ENCODE results near the gene PPM1L.

PPM1L gene

DNA sequence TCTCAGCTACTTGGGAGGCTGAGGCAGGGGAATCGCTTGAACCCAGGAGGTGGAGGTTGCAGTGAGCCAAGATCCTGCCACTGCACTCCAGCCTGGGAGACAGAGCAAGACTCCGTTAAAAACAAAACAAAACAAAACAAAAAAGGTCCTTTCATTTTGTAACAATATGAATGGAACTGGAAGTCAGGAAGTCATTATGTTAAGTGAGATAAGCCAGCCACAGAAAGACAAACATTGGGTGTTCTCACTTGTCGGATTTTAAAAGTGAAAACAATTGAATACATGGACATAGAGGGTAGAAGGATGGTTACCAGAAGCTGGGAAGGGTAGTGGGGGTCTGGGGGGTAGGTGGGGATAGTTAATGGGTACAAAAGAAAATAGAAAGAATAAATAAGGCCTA, 361.6 kb downstream of the PPM1L start:
- no peak for ATAC-seq
- TF ChIP-seq ZFP30 (CRISPR knock-in tag; IDR thresholded peaks at IDR 0.05) (no peak), CSDC2 (CRISPR knock-in tag; IDR thresholded peaks at IDR 0.05) (no peak), ZFP3 (CRISPR knock-in tag; IDR thresholded peaks at IDR 0.05) (no peak), ZNF8 (CRISPR knock-in tag; IDR thresholded peaks at IDR 0.05) (no peak), BACH2 (CRISPR knock-in tag; IDR thresholded peaks at IDR 0.05; ENCODE audit: borderline replicate concordance) (no peak), TOX (CRISPR knock-in tag; IDR thresholded peaks at IDR 0.05; ENCODE audit: borderline replicate concordance) (no peak), SNAI2 (CRISPR knock-in tag; IDR thresholded peaks at IDR 0.05) (no peak), ZNF565 (CRISPR knock-in tag; conservative IDR thresholded peaks at IDR 0.05; ENCODE audit: low read depth) (no peak), ESRRG (CRISPR knock-in tag; IDR thresholded peaks at IDR 0.05) (no peak), ZC3H10 (CRISPR knock-in tag; IDR thresholded peaks at IDR 0.05) (no peak), OSR1 (CRISPR knock-in tag; IDR thresholded peaks at IDR 0.05) (no peak), TCF4 (CRISPR knock-in tag; IDR thresholded peaks at IDR 0.05; ENCODE audit: borderline replicate concordance) (no peak), ARNTL (CRISPR knock-in tag; IDR thresholded peaks at IDR 0.05; ENCODE audit: borderline replicate concordance, low read depth) (no peak), RARB (CRISPR knock-in tag; IDR thresholded peaks at IDR 0.05) (no peak), ZNF70 (CRISPR knock-in tag; IDR thresholded peaks at IDR 0.05) (no peak)
- TF ChIP-seq, protein P1, sequence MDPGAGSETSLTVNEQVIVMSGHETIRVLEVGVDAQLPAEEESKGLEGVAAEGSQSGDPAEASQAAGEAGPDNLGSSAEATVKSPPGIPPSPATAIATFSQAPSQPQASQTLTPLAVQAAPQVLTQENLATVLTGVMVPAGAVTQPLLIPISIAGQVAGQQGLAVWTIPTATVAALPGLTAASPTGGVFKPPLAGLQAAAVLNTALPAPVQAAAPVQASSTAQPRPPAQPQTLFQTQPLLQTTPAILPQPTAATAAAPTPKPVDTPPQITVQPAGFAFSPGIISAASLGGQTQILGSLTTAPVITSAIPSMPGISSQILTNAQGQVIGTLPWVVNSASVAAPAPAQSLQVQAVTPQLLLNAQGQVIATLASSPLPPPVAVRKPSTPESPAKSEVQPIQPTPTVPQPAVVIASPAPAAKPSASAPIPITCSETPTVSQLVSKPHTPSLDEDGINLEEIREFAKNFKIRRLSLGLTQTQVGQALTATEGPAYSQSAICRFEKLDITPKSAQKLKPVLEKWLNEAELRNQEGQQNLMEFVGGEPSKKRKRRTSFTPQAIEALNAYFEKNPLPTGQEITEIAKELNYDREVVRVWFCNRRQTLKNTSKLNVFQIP (CRISPR knock-in tag; IDR thresholded peaks at IDR 0.05; ENCODE audit: borderline replicate concordance, low read depth) = no peak
- TF ChIP-seq, protein P2, sequence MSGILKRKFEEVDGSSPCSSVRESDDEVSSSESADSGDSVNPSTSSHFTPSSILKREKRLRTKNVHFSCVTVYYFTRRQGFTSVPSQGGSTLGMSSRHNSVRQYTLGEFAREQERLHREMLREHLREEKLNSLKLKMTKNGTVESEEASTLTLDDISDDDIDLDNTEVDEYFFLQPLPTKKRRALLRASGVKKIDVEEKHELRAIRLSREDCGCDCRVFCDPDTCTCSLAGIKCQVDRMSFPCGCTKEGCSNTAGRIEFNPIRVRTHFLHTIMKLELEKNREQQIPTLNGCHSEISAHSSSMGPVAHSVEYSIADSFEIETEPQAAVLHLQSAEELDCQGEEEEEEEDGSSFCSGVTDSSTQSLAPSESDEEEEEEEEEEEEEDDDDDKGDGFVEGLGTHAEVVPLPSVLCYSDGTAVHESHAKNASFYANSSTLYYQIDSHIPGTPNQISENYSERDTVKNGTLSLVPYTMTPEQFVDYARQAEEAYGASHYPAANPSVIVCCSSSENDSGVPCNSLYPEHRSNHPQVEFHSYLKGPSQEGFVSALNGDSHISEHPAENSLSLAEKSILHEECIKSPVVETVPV (CRISPR knock-in tag; IDR thresholded peaks at IDR 0.05) = no peak
- TF ChIP-seq, protein P3, sequence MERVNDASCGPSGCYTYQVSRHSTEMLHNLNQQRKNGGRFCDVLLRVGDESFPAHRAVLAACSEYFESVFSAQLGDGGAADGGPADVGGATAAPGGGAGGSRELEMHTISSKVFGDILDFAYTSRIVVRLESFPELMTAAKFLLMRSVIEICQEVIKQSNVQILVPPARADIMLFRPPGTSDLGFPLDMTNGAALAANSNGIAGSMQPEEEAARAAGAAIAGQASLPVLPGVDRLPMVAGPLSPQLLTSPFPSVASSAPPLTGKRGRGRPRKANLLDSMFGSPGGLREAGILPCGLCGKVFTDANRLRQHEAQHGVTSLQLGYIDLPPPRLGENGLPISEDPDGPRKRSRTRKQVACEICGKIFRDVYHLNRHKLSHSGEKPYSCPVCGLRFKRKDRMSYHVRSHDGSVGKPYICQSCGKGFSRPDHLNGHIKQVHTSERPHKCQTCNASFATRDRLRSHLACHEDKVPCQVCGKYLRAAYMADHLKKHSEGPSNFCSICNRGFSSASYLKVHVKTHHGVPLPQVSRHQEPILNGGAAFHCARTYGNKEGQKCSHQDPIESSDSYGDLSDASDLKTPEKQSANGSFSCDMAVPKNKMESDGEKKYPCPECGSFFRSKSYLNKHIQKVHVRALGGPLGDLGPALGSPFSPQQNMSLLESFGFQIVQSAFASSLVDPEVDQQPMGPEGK (CRISPR knock-in tag; IDR thresholded peaks at IDR 0.05; ENCODE audit: borderline replicate concordance) = no peak

DNA sequence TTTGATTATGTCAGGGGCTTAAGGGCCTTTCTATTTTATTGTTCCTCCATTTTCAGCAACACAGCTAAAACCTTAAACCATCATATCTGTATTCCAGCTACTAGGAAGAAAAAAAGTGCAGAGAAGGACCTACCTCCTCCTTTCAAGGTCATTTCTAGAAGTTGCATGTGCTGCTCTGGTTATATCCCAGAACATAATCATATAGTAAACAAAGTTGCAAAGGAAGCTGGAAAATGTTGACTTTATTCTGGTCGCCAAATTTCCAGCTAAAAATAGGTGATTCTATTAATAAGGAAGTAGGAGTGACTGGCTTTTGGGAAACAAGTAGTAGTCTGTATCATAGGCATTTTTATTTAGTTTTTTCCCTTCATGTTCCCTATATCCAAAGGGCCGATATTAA, 370.5 kb downstream of the PPM1L start:
- TF ChIP-seq PPARA (CRISPR knock-in tag; IDR thresholded peaks at IDR 0.05; ENCODE audit: borderline replicate concordance) (no peak), CSDC2 (CRISPR knock-in tag; IDR thresholded peaks at IDR 0.05) (no peak), GLIS3 (CRISPR knock-in tag; IDR thresholded peaks at IDR 0.05) (no peak), RARB (CRISPR knock-in tag; IDR thresholded peaks at IDR 0.05) (no peak), ZC3H10 (CRISPR knock-in tag; IDR thresholded peaks at IDR 0.05) (no peak), TCF4 (CRISPR knock-in tag; IDR thresholded peaks at IDR 0.05; ENCODE audit: borderline replicate concordance) (no peak), ZNF70 (CRISPR knock-in tag; IDR thresholded peaks at IDR 0.05) (no peak), ZNF565 (CRISPR knock-in tag; conservative IDR thresholded peaks at IDR 0.05; ENCODE audit: low read depth) (no peak), BACH2 (CRISPR knock-in tag; IDR thresholded peaks at IDR 0.05; ENCODE audit: borderline replicate concordance) (no peak), TOX (CRISPR knock-in tag; IDR thresholded peaks at IDR 0.05; ENCODE audit: borderline replicate concordance) (no peak), ZFP30 (CRISPR knock-in tag; IDR thresholded peaks at IDR 0.05) (no peak)
- TF ChIP-seq, protein P3 (CRISPR knock-in tag; IDR thresholded peaks at IDR 0.05; ENCODE audit: borderline replicate concordance) = no peak
- TF ChIP-seq, protein P1 (CRISPR knock-in tag; IDR thresholded peaks at IDR 0.05; ENCODE audit: borderline replicate concordance, low read depth) = no peak
- TF ChIP-seq, protein P2 (CRISPR knock-in tag; IDR thresholded peaks at IDR 0.05) = no peak
- TF ChIP-seq, protein P4, sequence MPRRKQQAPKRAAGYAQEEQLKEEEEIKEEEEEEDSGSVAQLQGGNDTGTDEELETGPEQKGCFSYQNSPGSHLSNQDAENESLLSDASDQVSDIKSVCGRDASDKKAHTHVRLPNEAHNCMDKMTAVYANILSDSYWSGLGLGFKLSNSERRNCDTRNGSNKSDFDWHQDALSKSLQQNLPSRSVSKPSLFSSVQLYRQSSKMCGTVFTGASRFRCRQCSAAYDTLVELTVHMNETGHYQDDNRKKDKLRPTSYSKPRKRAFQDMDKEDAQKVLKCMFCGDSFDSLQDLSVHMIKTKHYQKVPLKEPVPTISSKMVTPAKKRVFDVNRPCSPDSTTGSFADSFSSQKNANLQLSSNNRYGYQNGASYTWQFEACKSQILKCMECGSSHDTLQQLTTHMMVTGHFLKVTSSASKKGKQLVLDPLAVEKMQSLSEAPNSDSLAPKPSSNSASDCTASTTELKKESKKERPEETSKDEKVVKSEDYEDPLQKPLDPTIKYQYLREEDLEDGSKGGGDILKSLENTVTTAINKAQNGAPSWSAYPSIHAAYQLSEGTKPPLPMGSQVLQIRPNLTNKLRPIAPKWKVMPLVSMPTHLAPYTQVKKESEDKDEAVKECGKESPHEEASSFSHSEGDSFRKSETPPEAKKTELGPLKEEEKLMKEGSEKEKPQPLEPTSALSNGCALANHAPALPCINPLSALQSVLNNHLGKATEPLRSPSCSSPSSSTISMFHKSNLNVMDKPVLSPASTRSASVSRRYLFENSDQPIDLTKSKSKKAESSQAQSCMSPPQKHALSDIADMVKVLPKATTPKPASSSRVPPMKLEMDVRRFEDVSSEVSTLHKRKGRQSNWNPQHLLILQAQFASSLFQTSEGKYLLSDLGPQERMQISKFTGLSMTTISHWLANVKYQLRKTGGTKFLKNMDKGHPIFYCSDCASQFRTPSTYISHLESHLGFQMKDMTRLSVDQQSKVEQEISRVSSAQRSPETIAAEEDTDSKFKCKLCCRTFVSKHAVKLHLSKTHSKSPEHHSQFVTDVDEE (CRISPR knock-in tag; IDR thresholded peaks at IDR 0.05) = no peak
- ATAC-seq = no peak

Measured in SK-N-SH treated with all-trans-retinoic acid at 6 μM for 48 hours (cell line).